Measurements from ENCODE around the gene LMX1A.

The LMX1A gene

GRCh38 chr1:165315481-165315880 lies 41.0 kb downstream of the LMX1A start:
- Histone ChIP-seq H3K27me3 (ENCODE audit: control insufficient read depth in 3 of 3, insufficient read depth in 3 of 3, low read depth in 1 of 3, low read length in 3 of 3) (no peaks in the 10 kb centered on the region), H3K23ac (ENCODE audit: low read depth, low read length, poor library complexity) (no peak overlapping the region), H3K36me3 (replicated peaks in 1 of 2; ENCODE audit: control insufficient read depth in 2 of 2, insufficient read depth in 2 of 2, low read length in 2 of 2) (no peaks in the 10 kb centered on the region), H3K9ac (ENCODE audit: low read depth, low read length, poor library complexity) (no peak overlapping the region), H2BK15ac (ENCODE audit: low read length) (no peak overlapping the region), H3K18ac (ENCODE audit: low read length) (no peak overlapping the region), H3K14ac (ENCODE audit: low read length) (no peak overlapping the region), H3K4me1 (ENCODE audit: control insufficient read depth in 2 of 2, insufficient read depth in 1 of 2, low read depth in 1 of 2, low read length in 2 of 2) (peaks cover 0 to 8% of the 10 kb centered on the region in 2 donors), H3K27ac (replicated peaks; ENCODE audit: low read length) (no peak overlapping the region), H2AFZ (ENCODE audit: low read length) (no peak overlapping the region), H2BK12ac (ENCODE audit: low read length) (no peak overlapping the region), H2BK5ac (ENCODE audit: low read length) (no peak overlapping the region), H3K4me3 (ENCODE audit: low read length in 2 of 2) (no peak overlapping the region), H3K9me3 (replicated peaks in 1 of 2; ENCODE audit: control insufficient read depth in 2 of 2, insufficient read depth in 1 of 2, low read depth in 1 of 2, low read length in 2 of 2) (peaks cover 0 to 2% of the 10 kb centered on the region in 2 donors), H4K91ac (ENCODE audit: low read depth, low read length, poor library complexity) (no peak overlapping the region), H2BK120ac (ENCODE audit: low read depth, low read length) (no peak overlapping the region), H3K4ac (ENCODE audit: low read length) (no peak overlapping the region), H3K79me1 (ENCODE audit: low read depth, low read length) (no peaks in the 10 kb centered on the region), H2AK5ac (ENCODE audit: low read depth, low read length) (no peak overlapping the region), H4K8ac (ENCODE audit: low read depth, low read length) (no peak overlapping the region), H3K4me2 (ENCODE audit: insufficient read depth, low read length, poor library complexity, severe bottlenecking) (no peak overlapping the region)
- DNase-seq (ENCODE audit: low spot score) = no peak
- no CpG with 5 or more reads among the region's 3 CpGs for WGBS, 2 donors (ENCODE audit: extremely low coverage in 2 of 2, insufficient read length in 2 of 2, insufficient replicate concordance in 1 of 2)

- H3K27ac ChIP-seq (replicated peaks; ENCODE audit: low read length) = no peak overlapping the region
- no peaks in the 10 kb centered on the region for H3K79me1 ChIP-seq (ENCODE audit: low read depth, low read length)
- no peak overlapping the region for H3K4ac ChIP-seq (ENCODE audit: low read length)
- peaks cover 0 to 8% of the 10 kb centered on the region in 2 donors for H3K4me1 ChIP-seq (ENCODE audit: control insufficient read depth in 2 of 2, insufficient read depth in 1 of 2, low read depth in 1 of 2, low read length in 2 of 2)
- no peak overlapping the region for H4K8ac ChIP-seq (ENCODE audit: low read depth, low read length)
- no peak overlapping the region for H2AK5ac ChIP-seq (ENCODE audit: low read depth, low read length)
- H3K14ac ChIP-seq (ENCODE audit: low read length) = no peak overlapping the region
- DNase-seq (ENCODE audit: low spot score) = no peak
- H3K4me3 ChIP-seq (ENCODE audit: low read length in 2 of 2) = no peak overlapping the region
- peak overlapping the region; percentile 61 for H3K9ac ChIP-seq (ENCODE audit: low read depth, low read length, poor library complexity)
- no peak overlapping the region for H3K4me2 ChIP-seq (ENCODE audit: insufficient read depth, low read length, poor library complexity, severe bottlenecking)
- H3K27me3 ChIP-seq (ENCODE audit: control insufficient read depth in 3 of 3, insufficient read depth in 3 of 3, low read depth in 1 of 3, low read length in 3 of 3) = no peaks in the 10 kb centered on the region
- H3K18ac ChIP-seq (ENCODE audit: low read length) = peak overlapping the region; percentile 48
- no peak overlapping the region for H2BK12ac ChIP-seq (ENCODE audit: low read length)
- H3K36me3 ChIP-seq (replicated peaks in 1 of 2; ENCODE audit: control insufficient read depth in 2 of 2, insufficient read depth in 2 of 2, low read length in 2 of 2) = no peaks in the 10 kb centered on the region
- no peak overlapping the region for H3K23ac ChIP-seq (ENCODE audit: low read depth, low read length, poor library complexity)
- no peak overlapping the region for H2BK5ac ChIP-seq (ENCODE audit: low read length)
- H4K91ac ChIP-seq (ENCODE audit: low read depth, low read length, poor library complexity) = no peak overlapping the region
- H2BK120ac ChIP-seq (ENCODE audit: low read depth, low read length) = no peak overlapping the region
- H2BK15ac ChIP-seq (ENCODE audit: low read length) = peak overlapping the region; percentile 42
- WGBS, 2 donors (ENCODE audit: extremely low coverage in 2 of 2, insufficient read length in 2 of 2, insufficient replicate concordance in 1 of 2) = no CpG with 5 or more reads among the region's 4 CpGs
- peaks cover 0 to 2% of the 10 kb centered on the region in 2 donors for H3K9me3 ChIP-seq (replicated peaks in 1 of 2; ENCODE audit: control insufficient read depth in 2 of 2, insufficient read depth in 1 of 2, low read depth in 1 of 2, low read length in 2 of 2)
- no peak overlapping the region for H2AFZ ChIP-seq (ENCODE audit: low read length)
Measured at GRCh38 chr1:165313903-165314302, 42.6 kb downstream of the LMX1A start.

DNA sequence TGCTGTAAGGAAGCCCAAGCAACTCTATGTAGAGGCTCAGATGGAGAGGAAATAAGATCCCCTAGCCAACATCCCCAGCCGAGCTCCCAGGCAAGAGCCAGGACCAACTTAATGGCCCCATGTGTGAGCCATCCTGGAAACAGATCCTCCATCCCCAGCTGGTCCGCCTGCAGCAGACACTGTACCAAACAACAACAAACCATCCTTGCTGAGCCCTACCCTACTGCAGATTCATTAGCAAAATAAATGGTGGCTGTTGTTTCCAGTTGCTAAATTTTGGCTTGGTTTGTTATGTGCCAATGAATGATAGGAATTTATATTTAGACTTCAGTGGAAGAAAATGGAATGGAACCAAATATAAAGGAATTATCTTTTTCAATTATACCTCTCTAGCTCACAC lies 43.9 kb downstream of the LMX1A start:
- no peaks in the 10 kb centered on the region for H3K36me3 ChIP-seq (replicated peaks in 1 of 2; ENCODE audit: control insufficient read depth in 2 of 2, insufficient read depth in 2 of 2, low read length in 2 of 2)

GRCh38 chr1:165306543-165307434 lies 49.7 kb downstream of the LMX1A start:
- no peak overlapping the region for H4K8ac ChIP-seq (ENCODE audit: low read depth, low read length)
- H2AFZ ChIP-seq (ENCODE audit: low read length) = no peak overlapping the region
- H2BK12ac ChIP-seq (ENCODE audit: low read length) = no peak overlapping the region
- no peak overlapping the region for H3K9ac ChIP-seq (ENCODE audit: low read depth, low read length, poor library complexity)
- H2BK15ac ChIP-seq (ENCODE audit: low read length) = no peak overlapping the region
- H3K4me3 ChIP-seq (ENCODE audit: low read length in 2 of 2) = no peak overlapping the region
- H3K23ac ChIP-seq (ENCODE audit: low read depth, low read length, poor library complexity) = no peak overlapping the region
- H3K4me2 ChIP-seq (ENCODE audit: insufficient read depth, low read length, poor library complexity, severe bottlenecking) = no peak overlapping the region
- H2BK120ac ChIP-seq (ENCODE audit: low read depth, low read length) = no peak overlapping the region
- WGBS, 2 donors (ENCODE audit: extremely low coverage in 2 of 2, insufficient read length in 2 of 2, insufficient replicate concordance in 1 of 2) = no CpG with 5 or more reads among the region's 6 CpGs
- peaks cover 0 to 3% of the 10 kb centered on the region in 2 donors for H3K4me1 ChIP-seq (ENCODE audit: control insufficient read depth in 2 of 2, insufficient read depth in 1 of 2, low read depth in 1 of 2, low read length in 2 of 2)
- no peak overlapping the region for H2BK5ac ChIP-seq (ENCODE audit: low read length)
- no peak overlapping the region for H3K18ac ChIP-seq (ENCODE audit: low read length)
- no peak for DNase-seq (ENCODE audit: low spot score)
- no peaks in the 10 kb centered on the region for H3K79me1 ChIP-seq (ENCODE audit: low read depth, low read length)
- H3K9me3 ChIP-seq (replicated peaks in 1 of 2; ENCODE audit: control insufficient read depth in 2 of 2, insufficient read depth in 1 of 2, low read depth in 1 of 2, low read length in 2 of 2) = no peaks in the 10 kb centered on the region
- H3K27me3 ChIP-seq (ENCODE audit: control insufficient read depth in 3 of 3, insufficient read depth in 3 of 3, low read depth in 1 of 3, low read length in 3 of 3) = no peaks in the 10 kb centered on the region
- H3K36me3 ChIP-seq (replicated peaks in 1 of 2; ENCODE audit: control insufficient read depth in 2 of 2, insufficient read depth in 2 of 2, low read length in 2 of 2) = no peaks in the 10 kb centered on the region
- no peak overlapping the region for H3K27ac ChIP-seq (replicated peaks; ENCODE audit: low read length)
- H4K91ac ChIP-seq (ENCODE audit: low read depth, low read length, poor library complexity) = no peak overlapping the region
- no peak overlapping the region for H3K14ac ChIP-seq (ENCODE audit: low read length)
- H2AK5ac ChIP-seq (ENCODE audit: low read depth, low read length) = no peak overlapping the region
- H3K4ac ChIP-seq (ENCODE audit: low read length) = no peak overlapping the region

More for the DNA sequence above, 43.9 kb downstream of the LMX1A start:
- Histone ChIP-seq H2AK5ac (ENCODE audit: low read depth, low read length) (no peak overlapping the region), H3K18ac (ENCODE audit: low read length) (no peak overlapping the region), H3K79me1 (ENCODE audit: low read depth, low read length) (no peaks in the 10 kb centered on the region), H3K4me3 (ENCODE audit: low read length in 2 of 2) (no peak overlapping the region), H3K4ac (ENCODE audit: low read length) (no peak overlapping the region), H3K27me3 (ENCODE audit: control insufficient read depth in 3 of 3, insufficient read depth in 3 of 3, low read depth in 1 of 3, low read length in 3 of 3) (no peaks in the 10 kb centered on the region), H3K14ac (ENCODE audit: low read length) (no peak overlapping the region), H3K23ac (ENCODE audit: low read depth, low read length, poor library complexity) (no peak overlapping the region), H4K91ac (ENCODE audit: low read depth, low read length, poor library complexity) (no peak overlapping the region), H2BK15ac (ENCODE audit: low read length) (no peak overlapping the region), H2BK5ac (ENCODE audit: low read length) (no peak overlapping the region), H2BK120ac (ENCODE audit: low read depth, low read length) (no peak overlapping the region), H3K9me3 (replicated peaks in 1 of 2; ENCODE audit: control insufficient read depth in 2 of 2, insufficient read depth in 1 of 2, low read depth in 1 of 2, low read length in 2 of 2) (peaks cover 0 to 2% of the 10 kb centered on the region in 2 donors), H3K4me1 (ENCODE audit: control insufficient read depth in 2 of 2, insufficient read depth in 1 of 2, low read depth in 1 of 2, low read length in 2 of 2) (peaks cover 0 to 4% of the 10 kb centered on the region in 2 donors), H3K9ac (ENCODE audit: low read depth, low read length, poor library complexity) (no peak overlapping the region), H3K27ac (replicated peaks; ENCODE audit: low read length) (no peak overlapping the region), H2AFZ (ENCODE audit: low read length) (no peak overlapping the region), H4K8ac (ENCODE audit: low read depth, low read length) (no peak overlapping the region), H3K4me2 (ENCODE audit: insufficient read depth, low read length, poor library complexity, severe bottlenecking) (no peak overlapping the region), H2BK12ac (ENCODE audit: low read length) (no peak overlapping the region)
- no CpG with 5 or more reads among the region's 2 CpGs for WGBS, 2 donors (ENCODE audit: extremely low coverage in 2 of 2, insufficient read length in 2 of 2, insufficient replicate concordance in 1 of 2)
- DNase-seq (ENCODE audit: low spot score) = no peak

All from neuronal stem cell (in vitro differentiated cells).